IMR-90 (cell line): Measurements from ENCODE around the gene VIPR2. TPM values are rescaled to one million over a fixed set of nuclear protein-coding genes. Genes with fewer than 3 reads are reported as not detected.
"Not testable (repeated sequence)": the region's sequence is repeated elsewhere in the genome, so short reads cannot be mapped to it uniquely, and the experiment has no call there.

Experiments used
- ATAC-seq: fragments of 200-7000 bp; cut with Tn5 transposase; 2 replicates; pipeline ENCODE4 v1.9.1; 2020; ENCODE audit warnings: low read depth, mild to moderate bottlenecking, moderate library complexity
- BruUV-seq: library from RNA; stranded (reverse); fragments of 400-500 nt; replicated peaks from 2 replicates; lab custom pipeline; 2021; lab: Mats Ljungman, UMichigan
- CTCF ChIA-PET: fragments of 300-600 bp; formaldehyde crosslinking; extraction: SDS; loops from one replicate; lab custom pipeline; 2021; ENCODE audit warnings: antibody characterized with exemption; lab: Yijun Ruan, JAX
- POLR2A ChIA-PET: fragments of 300-600 bp; sonication (Branson Sonifier 250); formaldehyde crosslinking; loops from one replicate; lab custom pipeline; 2022; ENCODE audit warnings: antibody characterized with exemption; ENCODE audit not compliant: unreplicated experiment; lab: Charles Lee
- DNase-seq: peaks from one replicate; pipeline ENCODE4 v3.0.0; 2013
- H2AFZ ChIP-seq: replicated peaks from 2 replicates; pipeline ENCODE3; 2013; ENCODE audit warnings: low read length, mild to moderate bottlenecking; ENCODE audit not compliant: poor library complexity
- H2AK5ac ChIP-seq: 2 replicates; pipeline ENCODE4 v1.6.1; 2013; ENCODE audit warnings: low read depth, low read length, inconsistent platforms
- H2AK9ac ChIP-seq: replicated peaks from 2 replicates; pipeline ENCODE3; 2013; ENCODE audit warnings: mild to moderate bottlenecking, low read depth, low read length, moderate library complexity; ENCODE audit not compliant: poor library complexity
- H2BK120ac ChIP-seq: 2 replicates; pipeline ENCODE4 v1.6.1; 2013; ENCODE audit warnings: low read depth, low read length, inconsistent platforms
- H2BK15ac ChIP-seq: 3 replicates; pipeline ENCODE4 v1.6.1; 2013; ENCODE audit warnings: low read depth, low read length, inconsistent platforms
- H2BK20ac ChIP-seq: 2 replicates; pipeline ENCODE4 v1.6.1; 2013; ENCODE audit warnings: low read depth, mild to moderate bottlenecking, inconsistent platforms, low read length, moderate library complexity
- H2BK5ac ChIP-seq: 2 replicates; pipeline ENCODE4 v1.6.1; 2013; ENCODE audit warnings: mild to moderate bottlenecking, low read depth, low read length, inconsistent platforms; ENCODE audit not compliant: poor library complexity, severe bottlenecking
- H3K14ac ChIP-seq: replicated peaks from 2 replicates; pipeline ENCODE4 v1.6.1; 2013; ENCODE audit warnings: low read depth, low read length, inconsistent platforms
- H3K18ac ChIP-seq: 2 replicates; pipeline ENCODE4 v1.6.1; 2013; ENCODE audit warnings: low read depth, low read length, control low read depth
- H3K23ac ChIP-seq: 2 replicates; pipeline ENCODE4 v1.6.1; 2013; ENCODE audit warnings: low read depth, low read length, inconsistent platforms
- H3K27ac ChIP-seq: 2 replicates; pipeline ENCODE4 v1.5.1; 2013; ENCODE audit warnings: mild to moderate bottlenecking, control low read depth, low read length; ENCODE audit not compliant: insufficient read depth
- H3K27me3 ChIP-seq: 2 replicates; pipeline ENCODE4 v1.6.1; 2013; ENCODE audit warnings: low read length; ENCODE audit not compliant: control insufficient read depth, insufficient read depth
- H3K36me3 ChIP-seq: 2 replicates; pipeline ENCODE4 v1.6.1; 2013; ENCODE audit warnings: low read length, mixed read lengths; ENCODE audit not compliant: control insufficient read depth, insufficient read depth
- H3K4ac ChIP-seq: 2 replicates; pipeline ENCODE4 v1.6.1; 2013; ENCODE audit warnings: low read depth, low read length, inconsistent platforms
- H3K4me1 ChIP-seq: 2 replicates; pipeline ENCODE4 v1.6.1; 2013; ENCODE audit warnings: low read length, mixed read lengths; ENCODE audit not compliant: control insufficient read depth, insufficient read depth
- H3K4me2 ChIP-seq: 2 replicates; pipeline ENCODE4 v1.6.1; 2013; ENCODE audit warnings: low read depth, mild to moderate bottlenecking, control low read depth, low read length, moderate library complexity
- H3K4me3 ChIP-seq: 2 replicates; pipeline ENCODE4 v1.5.1; 2013; ENCODE audit warnings: low read depth, mild to moderate bottlenecking, control low read depth, low read length, moderate library complexity; ENCODE audit not compliant: insufficient read depth
- H3K56ac ChIP-seq: 2 replicates; pipeline ENCODE4 v1.6.1; 2013; ENCODE audit warnings: low read length, inconsistent platforms; ENCODE audit not compliant: insufficient read depth; ENCODE audit errors: extremely low read depth
- H3K79me1 ChIP-seq, 2 experiments: 2 replicates each; pipeline ENCODE4 v1.6.1; 2013; ENCODE audit warnings: low read length in 2 of 2, inconsistent platforms in 1 of 2, low read depth in 1 of 2
- H3K9ac ChIP-seq: 2 replicates; pipeline ENCODE4 v1.6.1; 2013; ENCODE audit warnings: low read depth, low read length, control low read depth
- H3K9me1 ChIP-seq: 2 replicates; pipeline ENCODE4 v1.6.1; 2013; ENCODE audit warnings: low read length, inconsistent platforms; ENCODE audit not compliant: insufficient read depth
- H3K9me3 ChIP-seq: 2 replicates; pipeline ENCODE4 v1.6.1; 2013; ENCODE audit warnings: low read length; ENCODE audit not compliant: control insufficient read depth, insufficient read depth
- H4K20me1 ChIP-seq: 2 replicates; pipeline ENCODE4 v1.6.1; 2013; ENCODE audit warnings: low read length, inconsistent platforms; ENCODE audit not compliant: insufficient read depth
- H4K5ac ChIP-seq: 2 replicates; pipeline ENCODE4 v1.6.1; 2013; ENCODE audit warnings: mild to moderate bottlenecking, low read depth, low read length, control low read depth
- H4K8ac ChIP-seq, 2 experiments: 2 replicates each; pipeline ENCODE4 v1.6.1; 2013; ENCODE audit warnings: low read depth in 2 of 2, low read length in 2 of 2, control low read depth in 1 of 2, inconsistent platforms in 1 of 2
- H4K91ac ChIP-seq: 2 replicates; pipeline ENCODE4 v1.6.1; 2013; ENCODE audit warnings: low read depth, low read length, inconsistent platforms; ENCODE audit not compliant: insufficient read depth
- WGBS, 2 experiments: methylation state at CpG; one replicate each; pipeline versions ENCODE4 v1.1.5 to v1.1.7; 2013; ENCODE audit warnings: missing lambda C conversion rate in 2 of 2; ENCODE audit not compliant: insufficient read length in 1 of 2; ENCODE audit errors: extremely low coverage in 2 of 2; 5-methylcytosine and 5-hydroxymethylcytosine counted together
- dilution Hi-C: fragments of 300-500 bp; cut with HindIII; formaldehyde crosslinking; loops from one replicate; pipeline ENCODE4 v1.14.3; 2018; ENCODE audit warnings: low sequenced_read_pairs; ENCODE audit not compliant: unreplicated experiment
- in situ Hi-C: fragments of 300-500 bp; cut with MboI; formaldehyde crosslinking; loops from 3 replicates; pipeline ENCODE4 v1.14.3; 2019; ENCODE audit warnings: low sequenced_read_pairs, inconsistent platforms, mixed read lengths
- intact Hi-C: fragments of 100-400 bp; cut with micrococcal nuclease; formaldehyde crosslinking; loops from 2 replicates; pipeline ENCODE4 v1.10.0; 2022
- polyA plus RNA-seq, 3 experiments: library from polyadenylated mRNA; depleted of rRNA; stranded (reverse); fragments of >200 nt; gene quantifications; 2 replicates each; pipeline ENCODE4 v1.2.3, GENCODE V29; 2012; ENCODE audit warnings: low replicate concordance in 1 of 3
- total RNA-seq: library from RNA; depleted of rRNA; stranded (reverse); fragments of >200 nt; gene quantifications from 2 replicates; pipeline ENCODE4 v1.2.3, GENCODE V29; 2012

VIPR2 gene
- total and polyA plus RNA-seq, 2 of the 4 experiments (the other 2 are of a cell fraction), result not detected

DNA sequence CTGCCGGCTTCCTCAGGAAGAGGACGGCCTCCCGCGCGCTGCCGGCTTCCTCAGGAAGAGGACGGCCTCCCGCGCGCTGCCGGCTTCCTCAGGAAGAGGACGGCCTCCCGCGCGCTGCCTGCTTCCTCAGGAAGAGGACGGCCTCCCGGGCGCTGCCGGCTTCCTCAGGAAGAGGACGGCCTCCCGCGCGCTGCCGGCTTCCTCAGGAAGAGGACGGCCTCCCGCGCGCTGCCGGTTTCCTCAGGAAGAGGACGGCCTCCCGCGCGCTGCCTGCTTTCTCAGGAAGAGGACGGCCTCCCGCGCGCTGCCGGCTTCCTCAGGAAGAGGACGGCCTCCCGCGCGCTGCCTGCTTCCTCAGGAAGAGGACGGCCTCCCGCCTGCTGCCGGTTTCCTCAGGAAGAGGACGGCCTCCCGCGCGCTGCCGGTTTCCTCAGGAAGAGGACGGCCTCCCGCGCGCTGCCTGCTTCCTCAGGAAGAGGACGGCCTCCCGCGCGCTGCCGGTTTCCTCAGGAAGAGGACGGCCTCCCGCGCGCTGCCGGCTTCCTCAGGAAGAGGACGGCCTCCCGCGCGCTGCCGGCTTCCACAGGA is 138.6 kb downstream of the VIPR2 start:
- H3K79me1 ChIP-seq, dilution Hi-C loops, DNase-seq, H4K5ac ChIP-seq, H3K14ac ChIP-seq, H3K27me3 ChIP-seq, H4K91ac ChIP-seq, H4K20me1 ChIP-seq, H3K9me1 ChIP-seq, H3K18ac ChIP-seq, H2BK20ac ChIP-seq, H2BK15ac ChIP-seq, POLR2A ChIA-PET, H2BK5ac ChIP-seq, H3K36me3 ChIP-seq, H2AFZ ChIP-seq, BruUV-seq, H4K8ac ChIP-seq, H3K4ac ChIP-seq, H3K56ac ChIP-seq, H3K4me1 ChIP-seq, intact Hi-C loops, H2AK9ac ChIP-seq, ATAC-seq, H2AK5ac ChIP-seq, CTCF ChIA-PET, H3K9me3 ChIP-seq, H3K23ac ChIP-seq, H3K4me2 ChIP-seq, H2BK120ac ChIP-seq, H3K4me3 ChIP-seq, H3K9ac ChIP-seq, H3K27ac ChIP-seq, in situ Hi-C loops: not testable (repeated sequence)
- no CpG with 5 or more reads among the region's 69 CpGs for WGBS, 2 experiments
